ENCODE data around the gene CAMK2B. TPM values are rescaled to one million over a fixed set of nuclear protein-coding genes. Genes with fewer than 3 reads are reported as not detected.

The CAMK2B gene
- total and polyA plus RNA-seq, 2 of the 13 experiments (the other 11 are each of a cell fraction or from before 2014, with no cell fraction given) = 0.27 to 0.48 TPM

- TF ChIP-seq, protein P1, sequence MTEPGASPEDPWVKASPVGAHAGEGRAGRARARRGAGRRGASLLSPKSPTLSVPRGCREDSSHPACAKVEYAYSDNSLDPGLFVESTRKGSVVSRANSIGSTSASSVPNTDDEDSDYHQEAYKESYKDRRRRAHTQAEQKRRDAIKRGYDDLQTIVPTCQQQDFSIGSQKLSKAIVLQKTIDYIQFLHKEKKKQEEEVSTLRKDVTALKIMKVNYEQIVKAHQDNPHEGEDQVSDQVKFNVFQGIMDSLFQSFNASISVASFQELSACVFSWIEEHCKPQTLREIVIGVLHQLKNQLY (CRISPR knock-in tag; IDR thresholded peaks at IDR 0.05) = no peak
- no peak for TF ChIP-seq BRD4 (CRISPR knock-in tag; IDR thresholded peaks at IDR 0.05)
- TF ChIP-seq, protein P2, sequence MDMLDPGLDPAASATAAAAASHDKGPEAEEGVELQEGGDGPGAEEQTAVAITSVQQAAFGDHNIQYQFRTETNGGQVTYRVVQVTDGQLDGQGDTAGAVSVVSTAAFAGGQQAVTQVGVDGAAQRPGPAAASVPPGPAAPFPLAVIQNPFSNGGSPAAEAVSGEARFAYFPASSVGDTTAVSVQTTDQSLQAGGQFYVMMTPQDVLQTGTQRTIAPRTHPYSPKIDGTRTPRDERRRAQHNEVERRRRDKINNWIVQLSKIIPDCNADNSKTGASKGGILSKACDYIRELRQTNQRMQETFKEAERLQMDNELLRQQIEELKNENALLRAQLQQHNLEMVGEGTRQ (IDR thresholded peaks at IDR 0.05; ENCODE audit: low read depth, low read length) = no peak
- TF ChIP-seq, protein P2 (CRISPR knock-in tag; IDR thresholded peaks at IDR 0.05; ENCODE audit: borderline replicate concordance) = no peak
Observed at GRCh38 chr7:44311561-44312495, 13.6 kb downstream of the CAMK2B start (continued).

- intact Hi-C loops (cut with micrococcal nuclease; ENCODE audit: unreplicated experiment) (no loop called here), in situ Hi-C loops (cut with HindIII; ENCODE audit: extremely low pct_ligation_motif_present, low pct_unique_long_range_greater_than_20kb) (no loop called here)
- H4K20me1 ChIP-seq (ENCODE audit: insufficient read depth, low read length) = no peaks in the 10 kb centered on the region
- no peak overlapping the region for H3K27ac ChIP-seq (ENCODE audit: extremely low read length, insufficient read depth, low read length)
- peak overlapping the region; percentile 49 for H3K4me2 ChIP-seq (ENCODE audit: low read depth, low read length)
- WGBS (ENCODE audit: low lambda C conversion rate) = 64% methylated on average over 10 of the region's 10 CpGs
- TF ChIP-seq MAFK (conservative IDR thresholded peaks at IDR 0.05 in 1 of 2, IDR thresholded peaks at IDR 0.05 in 1 of 2; ENCODE audit: low read length in 2 of 2) (0 out of 4 replicates have a peak, but pooled peaks of 1 of the 2 experiments have one; percentile 1), ZNF660 (CRISPR knock-in tag; IDR thresholded peaks at IDR 0.05; ENCODE audit: borderline replicate concordance, low read depth) (no peak), MAFF (IDR thresholded peaks at IDR 0.05; ENCODE audit: low read depth, low read length) (0 out of 2 replicates have a peak, but pooled peaks have one; percentile 15)
- ATAC-seq = no peak
- H3K79me2 ChIP-seq (ENCODE audit: insufficient read depth, low read length) = no peaks in the 10 kb centered on the region
- peaks cover 8 to 54% of the 10 kb centered on the region in 2 experiments for H3K27me3 ChIP-seq (ENCODE audit: control insufficient read depth in 1 of 2, insufficient read depth in 2 of 2, low read length in 2 of 2)
- POLR2A ChIA-PET = no interaction called here
- H2AFZ ChIP-seq (ENCODE audit: low read length) = no peak overlapping the region
- DNase-seq (ENCODE audit: low spot score) = no peak
- H3K4me3 ChIP-seq (replicated peaks in 1 of 3; ENCODE audit: insufficient read depth in 1 of 3, low read depth in 2 of 3, low read length in 3 of 3) = no peak overlapping the region
- peaks cover 11% of the 10 kb centered on the region; the same call in 1 of the 2 replicates for H3K4me1 ChIP-seq (ENCODE audit: insufficient read depth, low read length)
- CTCF ChIA-PET (ENCODE audit: low intra/inter-chr PET ratio, low total read pairs) = no interaction called here
- H3K36me3 ChIP-seq (replicated peaks in 1 of 2; ENCODE audit: control insufficient read depth in 1 of 2, insufficient read depth in 2 of 2, low read length in 2 of 2) = no peaks in the 10 kb centered on the region
- no peaks in the 10 kb centered on the region for H3K9me3 ChIP-seq (ENCODE audit: low read length)
- no peak for FAIRE-seq
- H3K9ac ChIP-seq (ENCODE audit: insufficient read depth, low read depth, low read length) = no peak overlapping the region
- BruUV-seq (replicated peaks) = no TSS peak
Observed at GRCh38 chr7:44310221-44310848, 15.1 kb downstream of the CAMK2B start.
